GM18498 (cell line): ENCODE results near the gene MPHOSPH9.
"Not testable (repeated sequence)": the region's sequence is repeated elsewhere in the genome, so short reads cannot be mapped to it uniquely, and the experiment has no call there.

Experiments
- ATAC-seq: cut with Tn5 transposase; IDR thresholded peaks from one replicate; pipeline ENCODE4 v1.9.1; 2021; ENCODE audit warnings: mild to moderate bottlenecking, moderate library complexity; ENCODE audit not compliant: unreplicated experiment

MPHOSPH9 gene

DNA sequence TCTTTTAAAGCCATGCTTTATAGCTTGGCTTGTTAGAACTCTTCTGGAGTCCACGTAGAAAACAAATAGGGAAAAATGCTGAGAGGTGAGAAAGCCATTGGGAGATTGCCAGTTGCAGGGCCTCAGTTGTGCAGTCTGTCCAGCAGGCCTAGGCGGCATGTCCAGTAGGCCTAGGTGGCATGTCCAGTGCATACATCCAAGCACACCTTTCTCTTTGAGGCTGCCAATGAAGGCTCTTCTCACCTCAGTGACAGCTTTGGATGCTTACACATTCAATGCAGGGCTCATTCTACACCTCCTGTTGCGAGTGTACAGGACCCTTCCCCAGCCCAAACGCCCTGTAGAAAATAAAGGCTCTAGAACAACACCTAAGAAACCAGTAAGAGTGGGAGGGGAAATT lies 25.7 kb upstream of the MPHOSPH9 start:
- ATAC-seq = no peak

- no peak for ATAC-seq
Measured at GRCh38 chr12:123254853-123255446, 22.0 kb upstream of the MPHOSPH9 start.

GRCh38 chr12:123253641-123254459 lies 20.9 kb upstream of the MPHOSPH9 start:
- ATAC-seq = no peak

- not testable (repeated sequence) for ATAC-seq
Measured at GRCh38 chr12:123252365-123252764, 19.4 kb upstream of the MPHOSPH9 start.

GRCh38 chr12:123251403-123252076 lies 18.6 kb upstream of the MPHOSPH9 start:
- no peak for ATAC-seq

- ATAC-seq = no peak
Measured at GRCh38 chr12:123250471-123251383, 17.8 kb upstream of the MPHOSPH9 start.

DNA sequence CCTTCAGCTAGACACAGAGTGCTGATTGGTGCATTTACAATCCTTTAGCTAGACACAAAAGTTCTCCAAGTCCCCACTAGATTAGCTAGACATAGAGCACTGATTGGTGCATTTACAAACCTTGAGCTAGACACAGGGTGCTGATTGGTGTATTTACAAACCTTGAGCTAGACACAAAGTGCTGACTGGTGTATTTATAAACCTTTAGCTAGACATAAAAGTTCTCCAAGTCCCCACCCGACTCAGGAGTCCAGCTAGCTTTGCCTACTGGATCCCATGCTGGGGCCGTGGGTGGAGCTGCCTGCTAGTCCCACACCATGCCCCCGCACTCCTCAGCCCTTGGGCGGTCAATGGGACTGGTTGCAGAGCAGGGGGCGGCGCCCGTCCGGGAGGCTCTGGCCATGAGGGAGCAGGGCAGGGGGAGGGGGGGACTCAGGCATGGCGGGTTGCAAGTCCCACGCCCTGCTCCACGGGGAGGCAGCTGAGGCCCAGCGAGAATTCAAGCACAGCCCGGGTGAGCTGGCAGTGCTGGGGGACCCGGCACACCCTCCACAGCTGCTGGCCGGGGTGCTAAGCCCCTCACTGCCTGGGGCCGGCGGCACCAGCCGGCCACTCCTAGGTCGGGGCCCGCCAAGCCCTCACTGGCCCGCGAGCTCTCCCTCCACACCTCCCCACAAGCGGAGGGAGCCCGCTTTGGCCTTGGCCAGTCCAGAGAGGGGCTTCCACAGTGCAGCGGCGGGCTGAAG lies 16.2 kb upstream of the MPHOSPH9 start:
- ATAC-seq = not testable (repeated sequence)

DNA sequence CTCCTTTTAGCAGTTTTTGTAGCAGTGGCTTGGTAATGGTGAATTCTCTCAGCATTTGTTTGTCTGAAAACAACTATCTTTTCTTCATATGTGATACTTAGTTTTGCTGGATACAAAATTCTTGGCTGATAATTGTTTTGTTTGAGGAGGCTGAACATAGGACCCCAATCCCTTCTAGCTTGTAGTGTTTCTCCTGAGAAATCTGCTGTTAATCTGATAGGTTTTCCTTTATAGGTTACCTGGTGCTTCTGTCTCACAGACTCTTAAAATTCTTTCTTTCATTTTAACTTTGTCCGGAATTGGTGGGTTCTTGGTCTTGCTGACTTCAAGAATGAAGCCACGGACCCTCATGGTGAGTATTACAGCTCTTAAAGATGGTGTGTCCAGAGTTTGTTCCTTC lies 15.2 kb upstream of the MPHOSPH9 start:
- not testable (repeated sequence) for ATAC-seq

DNA sequence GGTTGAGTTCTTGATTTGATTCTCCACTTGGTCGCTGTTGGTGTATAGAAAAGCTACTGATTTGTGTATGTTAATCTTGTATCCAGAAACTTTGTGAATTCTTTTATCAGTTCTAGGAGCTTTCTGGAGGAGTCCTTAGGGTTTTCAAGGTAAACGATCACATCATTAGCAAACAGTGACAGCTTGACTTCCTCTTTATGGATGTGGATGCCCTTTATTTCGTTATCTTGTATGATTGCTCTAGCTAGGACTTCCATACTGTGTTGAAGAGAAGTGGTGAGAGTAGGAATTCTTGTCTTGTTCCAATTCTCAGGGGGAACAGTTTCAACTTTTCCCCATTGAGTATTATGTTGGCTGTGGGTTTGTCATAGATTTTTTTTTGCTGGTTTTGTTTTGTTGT lies 12.7 kb upstream of the MPHOSPH9 start:
- no peak for ATAC-seq

DNA sequence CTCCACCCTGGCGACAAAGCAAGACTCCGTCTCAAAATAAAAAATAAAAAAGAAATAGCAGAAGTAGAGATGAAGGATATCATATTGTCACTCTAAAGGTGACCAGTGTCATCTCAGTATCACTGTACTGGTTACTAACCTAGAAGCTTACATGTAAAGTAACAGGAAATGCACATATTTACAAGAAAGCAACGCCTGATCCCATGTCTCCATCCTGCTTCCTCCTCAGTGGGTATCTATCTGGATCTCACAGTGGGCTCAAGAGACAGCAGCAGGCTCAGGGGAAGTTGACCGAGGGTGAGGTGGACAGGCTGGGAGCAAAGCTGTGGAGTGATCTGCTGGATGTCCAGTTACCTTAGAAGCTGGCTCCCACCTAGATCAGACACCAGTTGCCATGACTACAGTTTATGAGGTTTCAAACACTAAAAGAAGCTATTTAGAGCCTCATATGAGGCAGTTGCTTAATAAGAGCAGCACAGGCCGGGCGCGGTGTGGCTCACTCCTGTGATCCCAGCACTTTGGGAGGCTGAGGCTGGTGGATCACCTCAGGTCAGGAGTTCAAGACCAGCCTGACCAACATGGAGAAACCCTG lies 10.8 kb upstream of the MPHOSPH9 start:
- ATAC-seq = no peak

GRCh38 chr12:123242116-123242904 lies 9.4 kb upstream of the MPHOSPH9 start:
- ATAC-seq = no peak

- ATAC-seq = no peak
Measured at GRCh38 chr12:123238961-123239360, 6.0 kb upstream of the MPHOSPH9 start.

DNA sequence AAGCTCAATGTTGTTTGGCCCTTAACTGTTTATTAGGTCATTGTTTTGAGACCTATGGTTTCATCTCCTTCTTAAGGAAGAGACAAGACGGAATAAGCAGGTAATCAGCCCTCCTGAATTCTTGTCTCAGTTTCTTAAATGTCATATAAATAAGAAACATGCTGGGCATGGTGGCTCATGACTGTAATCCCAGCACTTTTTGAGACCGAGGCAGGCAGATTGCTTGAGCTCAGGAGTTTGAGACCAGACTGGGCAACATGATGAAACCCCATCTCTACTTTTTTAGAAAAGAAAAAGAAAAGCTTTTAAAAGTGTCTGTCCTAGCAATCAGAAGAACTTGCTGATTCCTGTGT lies 5.4 kb upstream of the MPHOSPH9 start:
- ATAC-seq = no peak

DNA sequence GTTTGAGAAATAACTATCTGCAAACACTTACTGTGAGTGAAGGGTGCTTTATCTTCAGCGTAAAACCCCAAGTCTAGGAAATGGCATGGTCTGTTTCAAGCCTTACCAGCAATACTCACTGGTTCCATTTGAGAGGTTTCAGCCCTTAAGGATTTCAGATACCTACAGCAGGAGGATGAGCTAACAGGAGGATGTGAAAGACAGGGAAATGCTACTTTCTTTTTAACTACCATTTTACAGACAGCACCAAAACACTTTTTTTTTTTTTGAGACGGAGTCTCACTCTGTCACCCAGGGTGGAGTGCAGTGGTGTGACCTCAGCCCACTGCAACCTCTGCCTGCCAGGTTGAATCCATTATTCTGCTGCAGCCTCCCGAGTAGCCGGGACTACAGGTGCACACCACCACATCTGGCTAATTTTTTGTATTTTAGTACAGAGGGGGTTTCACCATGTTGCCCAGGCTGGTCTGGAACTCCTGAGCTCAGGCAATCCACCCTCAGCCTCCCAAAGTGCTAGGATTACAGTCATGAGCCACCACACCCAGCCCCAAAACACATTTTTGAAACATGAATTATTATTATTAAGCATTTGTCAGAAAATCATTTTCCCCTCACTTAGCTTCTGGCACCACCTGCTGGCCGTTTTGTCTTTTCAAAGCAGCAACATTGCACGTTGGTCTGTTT lies 4.8 kb upstream of the MPHOSPH9 start:
- no peak for ATAC-seq

GRCh38 chr12:123233505-123234308 lies 766 bp upstream of the MPHOSPH9 start:
- peak; percentile 22 for ATAC-seq

- ATAC-seq = no peak
Measured at GRCh38 chr12:123232472-123232806, 502 bp downstream of the MPHOSPH9 start.

DNA sequence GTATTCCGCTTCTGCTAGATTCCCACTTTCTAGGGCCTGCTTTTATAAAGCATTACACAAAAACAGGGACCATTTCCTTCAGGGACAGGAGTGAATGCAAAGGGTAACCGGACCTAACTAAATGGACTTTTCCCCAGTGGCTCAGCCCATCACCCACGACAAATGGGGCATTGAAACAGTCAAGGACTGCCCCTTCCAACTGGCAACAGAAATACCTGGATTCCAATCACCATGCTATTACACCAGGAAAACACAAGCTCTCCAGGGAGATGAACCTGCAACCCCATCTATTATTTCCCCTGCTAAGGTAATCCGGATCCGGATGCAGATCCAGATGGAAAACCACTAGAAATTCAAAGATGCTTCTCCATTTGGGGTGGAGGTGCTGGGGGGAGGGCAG lies 1.0 kb downstream of the MPHOSPH9 start:
- ATAC-seq = no peak

- no peak for ATAC-seq
Measured at GRCh38 chr12:123229051-123229450, 3.9 kb downstream of the MPHOSPH9 start.
